ENCODE measurements around the gene KAT14.
"Not testable (repeated sequence)": the region's sequence is repeated elsewhere in the genome, so short reads cannot be mapped to it uniquely, and the experiment has no call there.

Gene KAT14

GRCh38 chr20:18137412-18138265 is at the start of gene KAT14, which contains the start of gene PET117:
TSS of gene KAT14 (plus strand) at chr20:18137863. CDS start at chr20:18142661, 4,798 bp downstream.
TSS of gene PET117 (plus strand) at chr20:18137863. CDS start at chr20:18137956, 93 bp downstream.
- peak; percentile 93 for DNase-seq

GRCh38 chr20:18088298-18088697 is 49.4 kb upstream of the KAT14 start:
- not testable (repeated sequence) for DNase-seq

GRCh38 chr20:18088841-18089240 is 48.8 kb upstream of the KAT14 start:
- DNase-seq = not testable (repeated sequence)

GRCh38 chr20:18090044-18090443 is 47.6 kb upstream of the KAT14 start:
- DNase-seq = no peak

GRCh38 chr20:18090477-18090876 is 47.2 kb upstream of the KAT14 start:
- no peak for DNase-seq

- no peak for DNase-seq
Measured at GRCh38 chr20:18091623-18092022, 46.0 kb upstream of the KAT14 start.

GRCh38 chr20:18092890-18093289 is 44.8 kb upstream of the KAT14 start:
- no peak for DNase-seq

- no peak for DNase-seq
Measured at GRCh38 chr20:18093388-18093787, 44.3 kb upstream of the KAT14 start.

GRCh38 chr20:18094191-18094590 is 43.5 kb upstream of the KAT14 start:
- DNase-seq = no peak

GRCh38 chr20:18100569-18100968 is 37.1 kb upstream of the KAT14 start:
- not testable (repeated sequence) for DNase-seq

- DNase-seq = no peak
Measured at GRCh38 chr20:18101125-18101810, 36.4 kb upstream of the KAT14 start.

GRCh38 chr20:18103497-18103896 is 34.2 kb upstream of the KAT14 start:
- DNase-seq = no peak

GRCh38 chr20:18108326-18108725 is 29.3 kb upstream of the KAT14 start:
- no peak for DNase-seq

GRCh38 chr20:18128574-18128973 is 9.1 kb upstream of the KAT14 start:
- DNase-seq = not testable (repeated sequence)

GRCh38 chr20:18132663-18133062 is 5.0 kb upstream of the KAT14 start:
- no peak for DNase-seq

- no peak for DNase-seq
Measured at GRCh38 chr20:18133962-18134361, 3.7 kb upstream of the KAT14 start.

- no peak for DNase-seq
Measured at GRCh38 chr20:18138266-18138582, 561 bp downstream of the KAT14 start.

- DNase-seq = no peak
Measured at GRCh38 chr20:18138639-18139583, 1.2 kb downstream of the KAT14 start.

- no peak for DNase-seq
Measured at GRCh38 chr20:18139832-18140231, 2.2 kb downstream of the KAT14 start.

- DNase-seq = no peak
Measured at GRCh38 chr20:18144541-18145099, 7.0 kb downstream of the KAT14 start.

GRCh38 chr20:18154342-18154741 is 16.7 kb downstream of the KAT14 start:
- no peak for DNase-seq

- no peak for DNase-seq
Measured at GRCh38 chr20:18156045-18156444, 18.4 kb downstream of the KAT14 start.

GRCh38 chr20:18164356-18164755 is 26.7 kb downstream of the KAT14 start:
- DNase-seq = no peak
